ENCODE results near the gene GLT6D1. TPM values are rescaled to one million over a fixed set of nuclear protein-coding genes. Genes with fewer than 3 reads are reported as not detected.

GLT6D1 gene
- total RNA-seq, 2 donors from 2014 or later = not detected

DNA sequence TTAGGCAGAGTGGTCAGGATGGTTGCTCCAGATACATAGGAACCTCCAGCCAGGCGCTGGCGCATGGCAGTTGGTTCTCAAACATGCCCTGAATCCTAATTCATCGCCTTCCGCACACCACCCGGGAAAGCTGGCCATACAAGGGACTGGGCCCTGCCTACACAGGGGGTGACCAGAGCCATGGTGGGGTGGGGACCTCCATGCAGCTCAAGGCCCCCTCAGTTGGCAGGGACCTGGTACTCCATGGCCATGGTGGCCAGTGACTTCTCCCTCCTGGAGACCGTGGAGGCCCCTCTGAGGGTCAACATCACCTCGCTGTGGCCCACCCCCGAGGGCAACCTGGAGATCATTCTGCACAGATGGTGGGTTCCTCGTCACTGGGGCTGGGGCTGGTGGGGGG lies 51.0 kb downstream of the GLT6D1 start:
- Histone ChIP-seq H3K4me1 (replicated peaks) (no peaks in the 10 kb centered on the region), H3K36me3 (no peaks in the 10 kb centered on the region), H3K9me3 (no peaks in the 10 kb centered on the region), H3K27me3 (replicated peaks; ENCODE audit: insufficient read depth) (no peaks in the 10 kb centered on the region), H3K27ac (no peak overlapping the region), H3K4me3 (no peak overlapping the region)
- intact Hi-C loops (cut with DNase I) = no loop called here
- TF ChIP-seq POLR2A (IDR thresholded peaks at IDR 0.05) = no peak
- TF ChIP-seq POLR2AphosphoS5 (IDR thresholded peaks at IDR 0.05) = no peak
- TF ChIP-seq CTCF (IDR thresholded peaks at IDR 0.05) = no peak
- 92% methylated on average over 6 of the region's 9 CpGs for WGBS
- no peak for DNase-seq (ENCODE audit: low spot score)

GRCh38 chr9:135587658-135588057 lies 51.7 kb downstream of the GLT6D1 start:
- no peak for TF ChIP-seq CTCF (IDR thresholded peaks at IDR 0.05)
- TF ChIP-seq POLR2AphosphoS5 (IDR thresholded peaks at IDR 0.05) = no peak
- TF ChIP-seq POLR2A (IDR thresholded peaks at IDR 0.05) = no peak
- no peak for DNase-seq (ENCODE audit: low spot score)
- Histone ChIP-seq H3K4me3 (no peak overlapping the region), H3K9me3 (no peaks in the 10 kb centered on the region), H3K4me1 (replicated peaks) (no peaks in the 10 kb centered on the region), H3K27me3 (replicated peaks; ENCODE audit: insufficient read depth) (no peaks in the 10 kb centered on the region), H3K27ac (no peak overlapping the region), H3K36me3 (no peaks in the 10 kb centered on the region)
- WGBS = no CpG with 5 or more reads among the region's 7 CpGs
- intact Hi-C loops (cut with DNase I) = no loop called here

- Histone ChIP-seq H3K4me3 (no peak overlapping the region), H3K4me1 (replicated peaks) (no peaks in the 10 kb centered on the region), H3K27ac (no peak overlapping the region), H3K36me3 (no peaks in the 10 kb centered on the region), H3K9me3 (no peaks in the 10 kb centered on the region), H3K27me3 (replicated peaks; ENCODE audit: insufficient read depth) (no peaks in the 10 kb centered on the region)
- WGBS = 56% methylated on average over 14 of the region's 15 CpGs
- no peak for DNase-seq (ENCODE audit: low spot score)
- intact Hi-C loops (cut with DNase I) = no loop called here
- TF ChIP-seq POLR2A (IDR thresholded peaks at IDR 0.05) = no peak
- TF ChIP-seq POLR2AphosphoS5 (IDR thresholded peaks at IDR 0.05) = no peak
- TF ChIP-seq CTCF (IDR thresholded peaks at IDR 0.05) = no peak
Observed at GRCh38 chr9:135586601-135587109, 52.7 kb downstream of the GLT6D1 start.

GRCh38 chr9:135584934-135585333 lies 54.4 kb downstream of the GLT6D1 start:
- H3K36me3 ChIP-seq = no peaks in the 10 kb centered on the region
- no peak overlapping the region for H3K27ac ChIP-seq
- WGBS = 79% methylated on average over 16 of the region's 16 CpGs
- H3K4me1 ChIP-seq (replicated peaks) = no peaks in the 10 kb centered on the region
- intact Hi-C loops (cut with DNase I) = no loop called here
- H3K9me3 ChIP-seq = no peaks in the 10 kb centered on the region
- H3K27me3 ChIP-seq (replicated peaks; ENCODE audit: insufficient read depth) = no peaks in the 10 kb centered on the region
- no peak for TF ChIP-seq POLR2A (IDR thresholded peaks at IDR 0.05)
- no peak for TF ChIP-seq CTCF (IDR thresholded peaks at IDR 0.05)
- TF ChIP-seq POLR2AphosphoS5 (IDR thresholded peaks at IDR 0.05) = no peak
- DNase-seq (ENCODE audit: low spot score) = no peak
- no peak overlapping the region for H3K4me3 ChIP-seq

- H3K4me3 ChIP-seq = no peak overlapping the region
- intact Hi-C loops (cut with DNase I) = no loop called here
- H3K27me3 ChIP-seq (replicated peaks; ENCODE audit: insufficient read depth) = no peaks in the 10 kb centered on the region
- TF ChIP-seq POLR2A (IDR thresholded peaks at IDR 0.05) (no peak), POLR2AphosphoS5 (IDR thresholded peaks at IDR 0.05) (no peak), CTCF (IDR thresholded peaks at IDR 0.05) (no peak)
- H3K4me1 ChIP-seq (replicated peaks) = no peaks in the 10 kb centered on the region
- H3K9me3 ChIP-seq = no peaks in the 10 kb centered on the region
- H3K36me3 ChIP-seq = no peaks in the 10 kb centered on the region
- 68% methylated on average over 5 of the region's 5 CpGs for WGBS
- no peak for DNase-seq (ENCODE audit: low spot score)
- no peak overlapping the region for H3K27ac ChIP-seq
Observed at GRCh38 chr9:135584371-135584770, 55.0 kb downstream of the GLT6D1 start.
